ENCODE measurements around the gene MYO15B.

GRCh38 chr17:75559958-75560533 is 27.6 kb upstream of the MYO15B start:
- TF ChIP-seq POLR2AphosphoS5 (IDR thresholded peaks at IDR 0.05; ENCODE audit: low read depth, low read length) = no peak
- TF ChIP-seq, protein P1, sequence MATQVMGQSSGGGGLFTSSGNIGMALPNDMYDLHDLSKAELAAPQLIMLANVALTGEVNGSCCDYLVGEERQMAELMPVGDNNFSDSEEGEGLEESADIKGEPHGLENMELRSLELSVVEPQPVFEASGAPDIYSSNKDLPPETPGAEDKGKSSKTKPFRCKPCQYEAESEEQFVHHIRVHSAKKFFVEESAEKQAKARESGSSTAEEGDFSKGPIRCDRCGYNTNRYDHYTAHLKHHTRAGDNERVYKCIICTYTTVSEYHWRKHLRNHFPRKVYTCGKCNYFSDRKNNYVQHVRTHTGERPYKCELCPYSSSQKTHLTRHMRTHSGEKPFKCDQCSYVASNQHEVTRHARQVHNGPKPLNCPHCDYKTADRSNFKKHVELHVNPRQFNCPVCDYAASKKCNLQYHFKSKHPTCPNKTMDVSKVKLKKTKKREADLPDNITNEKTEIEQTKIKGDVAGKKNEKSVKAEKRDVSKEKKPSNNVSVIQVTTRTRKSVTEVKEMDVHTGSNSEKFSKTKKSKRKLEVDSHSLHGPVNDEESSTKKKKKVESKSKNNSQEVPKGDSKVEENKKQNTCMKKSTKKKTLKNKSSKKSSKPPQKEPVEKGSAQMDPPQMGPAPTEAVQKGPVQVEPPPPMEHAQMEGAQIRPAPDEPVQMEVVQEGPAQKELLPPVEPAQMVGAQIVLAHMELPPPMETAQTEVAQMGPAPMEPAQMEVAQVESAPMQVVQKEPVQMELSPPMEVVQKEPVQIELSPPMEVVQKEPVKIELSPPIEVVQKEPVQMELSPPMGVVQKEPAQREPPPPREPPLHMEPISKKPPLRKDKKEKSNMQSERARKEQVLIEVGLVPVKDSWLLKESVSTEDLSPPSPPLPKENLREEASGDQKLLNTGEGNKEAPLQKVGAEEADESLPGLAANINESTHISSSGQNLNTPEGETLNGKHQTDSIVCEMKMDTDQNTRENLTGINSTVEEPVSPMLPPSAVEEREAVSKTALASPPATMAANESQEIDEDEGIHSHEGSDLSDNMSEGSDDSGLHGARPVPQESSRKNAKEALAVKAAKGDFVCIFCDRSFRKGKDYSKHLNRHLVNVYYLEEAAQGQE (IDR thresholded peaks at IDR 0.05; ENCODE audit: insufficient read depth in 1 of 2, low read depth in 2 of 2, low read length in 2 of 2) = no peak
- TF ChIP-seq TAF1 (IDR thresholded peaks at IDR 0.05; ENCODE audit: borderline replicate concordance, insufficient read depth, low read length) = no peak
- no peak for TF ChIP-seq SIN3A (IDR thresholded peaks at IDR 0.05; ENCODE audit: borderline replicate concordance, insufficient read depth, low read length)
- TF ChIP-seq FOXP2 (optimal IDR thresholded peaks at IDR 0.05; ENCODE audit: borderline replicate concordance, extremely low read depth, extremely low read length, insufficient read depth) = no peak

All from PFSK-1 (cell line).